ENCODE data around the gene REG1B. TPM values are rescaled to one million over a fixed set of nuclear protein-coding genes. Genes with fewer than 3 reads are reported as not detected.
A peak's percentile ranks its signal among the peaks of the same experiment; 100 is the strongest.

Gene REG1B
- total RNA-seq, result 8.1 TPM

- no peak for DNase-seq (ENCODE audit: low spot score)
These were observed at the start of gene REG1B for GRCh38 chr2:79087785-79088364. Gene REG1B (minus strand): TSS chr2:79087993. CDS start chr2:79087612, 381 bp downstream.

- DNase-seq (ENCODE audit: low spot score), result no peak
These were observed 43.9 kb upstream of the REG1B start for GRCh38 chr2:79131687-79132086.

- DNase-seq (ENCODE audit: low spot score), result no peak
These were observed 42.0 kb upstream of the REG1B start for GRCh38 chr2:79129804-79130203.

GRCh38 chr2:79129260-79129659, 41.5 kb upstream of the REG1B start:
- DNase-seq (ENCODE audit: low spot score), result no peak

GRCh38 chr2:79128406-79128805, 40.6 kb upstream of the REG1B start:
- DNase-seq (ENCODE audit: low spot score), result no peak

- no peak for DNase-seq (ENCODE audit: low spot score)
These were observed 37.9 kb upstream of the REG1B start for GRCh38 chr2:79125721-79125985.

- no peak for DNase-seq (ENCODE audit: low spot score)
These were observed 37.3 kb upstream of the REG1B start for GRCh38 chr2:79124907-79125720.

- no peak for DNase-seq (ENCODE audit: low spot score)
These were observed 34.9 kb upstream of the REG1B start for GRCh38 chr2:79122676-79123075.

- peak; percentile 40 for DNase-seq (ENCODE audit: low spot score)
These were observed 32.5 kb upstream of the REG1B start, which contains the start of gene REG1A for GRCh38 chr2:79120194-79120713. Gene REG1A (plus strand): TSS chr2:79120488. CDS start chr2:79120862, 374 bp downstream.

- DNase-seq (ENCODE audit: low spot score), result no peak
These were observed 29.5 kb upstream of the REG1B start for GRCh38 chr2:79116997-79117928.

GRCh38 chr2:79114797-79115494, 27.2 kb upstream of the REG1B start:
- DNase-seq (ENCODE audit: low spot score), result no peak

GRCh38 chr2:79112269-79112668, 24.5 kb upstream of the REG1B start:
- no peak for DNase-seq (ENCODE audit: low spot score)

GRCh38 chr2:79105259-79105658, 17.5 kb upstream of the REG1B start:
- no peak for DNase-seq (ENCODE audit: low spot score)

- no peak for DNase-seq (ENCODE audit: low spot score)
These were observed 15.4 kb upstream of the REG1B start for GRCh38 chr2:79103214-79103613.

GRCh38 chr2:79101024-79101423, 13.2 kb upstream of the REG1B start:
- no peak for DNase-seq (ENCODE audit: low spot score)

GRCh38 chr2:79100285-79100684, 12.5 kb upstream of the REG1B start:
- no peak for DNase-seq (ENCODE audit: low spot score)

- no peak for DNase-seq (ENCODE audit: low spot score)
These were observed 11.4 kb upstream of the REG1B start for GRCh38 chr2:79099140-79099686.

GRCh38 chr2:79097843-79098242, 10.1 kb upstream of the REG1B start:
- DNase-seq (ENCODE audit: low spot score), result no peak

GRCh38 chr2:79090693-79091092, 2.9 kb upstream of the REG1B start:
- DNase-seq (ENCODE audit: low spot score), result no peak

GRCh38 chr2:79086255-79086654, 1.5 kb downstream of the REG1B start:
- DNase-seq (ENCODE audit: low spot score), result no peak

GRCh38 chr2:79085382-79085781, 2.4 kb downstream of the REG1B start:
- no peak for DNase-seq (ENCODE audit: low spot score)
